ENCODE results near the gene RECK. TPM values are rescaled to one million over a fixed set of nuclear protein-coding genes. Genes with fewer than 3 reads are reported as not detected.

RECK gene
- total and polyA plus RNA-seq, 7 donors, result 1.4 to 8.0 (median 2.0) TPM

- intact Hi-C loops (cut with DNase I), result loop anchor here in 1 of 2 donors (5.0 kb wide), 1 partner anchor 121 kb away; the partner anchor contains the start of gene GNE
- H3K27ac ChIP-seq, result no peak overlapping the region
- DNase-seq, result no peak
- no peaks in the 10 kb centered on the region for H3K9me3 ChIP-seq
- peaks cover 8% of the 10 kb centered on the region for H3K4me1 ChIP-seq
- 20 to 32% (median 28%) methylated on average over 11 to 18 of the region's 18 CpGs for WGBS, 3 donors
- no peak for TF ChIP-seq CTCF (IDR thresholded peaks at IDR 0.05)
- peak in 1 of 4 donors; percentile 27 for ATAC-seq
- H3K27me3 ChIP-seq (ENCODE audit: insufficient read depth in 3 of 3, low read length in 2 of 3), result peaks cover 0 to 34% (median 0%) of the 10 kb centered on the region in 3 donors
- peak overlapping the region; percentile 84 for H3K4me3 ChIP-seq
- no peaks in the 10 kb centered on the region for H3K36me3 ChIP-seq (ENCODE audit: insufficient read depth in 1 of 2, low read depth in 1 of 2)
These were observed 99.1 kb downstream of the RECK start for GRCh38 chr9:36135741-36136271.

- Histone ChIP-seq H3K27me3 (ENCODE audit: insufficient read depth in 3 of 3, low read length in 2 of 3) (peaks cover 0 to 34% (median 0%) of the 10 kb centered on the region in 3 donors), H3K4me1 (peaks cover 8% of the 10 kb centered on the region), H3K36me3 (ENCODE audit: insufficient read depth in 1 of 2, low read depth in 1 of 2) (no peaks in the 10 kb centered on the region), H3K27ac (peak within 1 kb of the TSS; percentile 50), H3K4me3 (peak within 1 kb of the TSS; percentile 84), H3K9me3 (no peaks in the 10 kb centered on the region)
- WGBS, 3 donors, result 0% methylated on average over 27 to 83 of the region's 83 CpGs
- TF ChIP-seq CTCF (IDR thresholded peaks at IDR 0.05), result no peak
- intact Hi-C loops (cut with DNase I), result loop anchor here in 1 of 2 donors (5.0 kb wide), 1 partner anchor 121 kb away; the partner anchor contains the start of gene GNE
- ATAC-seq (peak; percentile 94 to 97 (median 96)), DNase-seq (peak; percentile 84 to 86)
These were observed 99.7 kb downstream of the RECK start, which contains the start of gene GLIPR2 for GRCh38 chr9:36136272-36136893. Gene GLIPR2 (plus strand): TSS chr9:36136733. CDS start chr9:36136779, 46 bp downstream.

GRCh38 chr9:36136894-36137391 is 100.2 kb downstream of the RECK start:
- WGBS, 3 donors, result 0 to 1% (median 1%) methylated on average over 34 to 40 of the region's 40 CpGs
- TF ChIP-seq CTCF (IDR thresholded peaks at IDR 0.05), result no peak
- Histone ChIP-seq H3K27me3 (ENCODE audit: insufficient read depth in 3 of 3, low read length in 2 of 3) (peaks cover 0 to 34% (median 0%) of the 10 kb centered on the region in 3 donors), H3K27ac (peak overlapping the region; percentile 50), H3K9me3 (no peaks in the 10 kb centered on the region), H3K36me3 (ENCODE audit: insufficient read depth in 1 of 2, low read depth in 1 of 2) (no peaks in the 10 kb centered on the region), H3K4me1 (peaks cover 8% of the 10 kb centered on the region), H3K4me3 (peak overlapping the region; percentile 84)
- intact Hi-C loops (cut with DNase I), result loop anchor here in 1 of 2 donors (5.0 kb wide), 1 partner anchor 120 kb away; the partner anchor contains the start of gene GNE
- DNase-seq (no peak), ATAC-seq (peak; percentile 10 to 24 (median 19))

- peak overlapping the region; percentile 50 for H3K27ac ChIP-seq
- WGBS, 3 donors, result 11 to 20% (median 12%) methylated on average over 12 of the region's 12 CpGs
- H3K9me3 ChIP-seq, result no peaks in the 10 kb centered on the region
- DNase-seq (peak in 1 of 2 donors; percentile 40), ATAC-seq (peak in 1 of 4 donors; percentile 8)
- peaks cover 8% of the 10 kb centered on the region for H3K4me1 ChIP-seq
- H3K36me3 ChIP-seq (ENCODE audit: insufficient read depth in 1 of 2, low read depth in 1 of 2), result no peaks in the 10 kb centered on the region
- peaks cover 0 to 34% (median 0%) of the 10 kb centered on the region in 3 donors for H3K27me3 ChIP-seq (ENCODE audit: insufficient read depth in 3 of 3, low read length in 2 of 3)
- intact Hi-C loops (cut with DNase I), result loop anchor here in 1 of 2 donors (5.0 kb wide), 1 partner anchor 120 kb away; the partner anchor contains the start of gene GNE
- peak overlapping the region; percentile 84 for H3K4me3 ChIP-seq
- TF ChIP-seq CTCF (IDR thresholded peaks at IDR 0.05), result no peak
These were observed 100.8 kb downstream of the RECK start for GRCh38 chr9:36137392-36138004.

Measured in psoas muscle (tissue), 8 donors.